Measurements from ENCODE around the gene ITGB8. TPM values are rescaled to one million over a fixed set of nuclear protein-coding genes. Genes with fewer than 3 reads are reported as not detected.

The ITGB8 gene
- 1 to 10 TPM in 1 of 2 donors, under 1 TPM in 1; 0.51 to 2.8 TPM for total RNA-seq
- polyA plus RNA-seq = under 1 TPM; 0.16 to 0.51 TPM

DNA sequence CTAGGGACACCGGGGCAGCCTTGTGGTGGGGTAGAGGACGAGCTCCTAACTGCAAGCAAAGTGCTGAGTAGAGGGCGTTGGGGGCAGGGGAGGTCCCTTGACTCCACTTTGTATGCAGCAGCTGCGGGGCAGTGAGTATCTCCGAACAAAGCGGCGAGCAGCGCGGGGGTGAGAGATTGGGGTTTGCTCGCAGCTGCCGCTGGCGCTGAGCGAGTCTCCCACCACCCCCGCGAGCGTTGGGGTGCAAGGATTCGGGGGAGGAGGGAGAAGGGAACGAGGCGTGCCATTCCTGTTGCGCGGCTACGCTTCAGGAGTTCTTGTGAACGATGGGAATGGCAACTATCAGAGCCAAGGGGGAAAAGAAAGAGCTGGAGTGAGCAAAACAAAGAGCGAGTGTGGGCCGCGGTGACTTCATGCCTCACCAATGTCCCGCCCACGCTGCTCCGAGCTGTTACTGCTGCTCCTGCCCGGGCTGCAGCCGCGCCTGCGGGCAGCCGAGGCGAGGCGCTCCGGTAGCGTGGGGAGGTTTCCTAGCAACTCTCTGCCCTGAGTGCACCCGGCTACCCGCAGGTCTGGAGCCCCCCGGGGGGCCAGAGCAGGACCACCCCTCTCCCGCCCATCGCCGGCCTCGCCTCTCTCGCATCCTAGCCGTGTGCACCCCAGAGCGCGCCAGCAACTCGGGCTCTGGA lies at the start of gene ITGB8:
Gene ITGB8, plus strand, starts transcription at position 662 of the 689 bp plus-strand sequence. CDS start 907 bp downstream, outside the sequence.
- H3K36me3 ChIP-seq (ENCODE audit: control insufficient read depth in 4 of 4, insufficient read depth in 3 of 4, low read depth in 1 of 4, low read length in 3 of 4) = no peaks in the 10 kb centered on the region
- peak within 1 kb of the TSS in 1 of 2 donors; percentile 37 for H3K9ac ChIP-seq (ENCODE audit: low read depth in 1 of 2, low read length in 2 of 2)
- peak; percentile 38 for DNase-seq (ENCODE audit: low spot score)
- H3K9me3 ChIP-seq (ENCODE audit: control insufficient read depth in 4 of 4, low read length in 3 of 4) = no peaks in the 10 kb centered on the region
- peaks cover 0 to 11% (median 2%) of the 10 kb centered on the region in 4 donors for H3K27me3 ChIP-seq (ENCODE audit: control insufficient read depth in 4 of 4, insufficient read depth in 4 of 4, low read length in 3 of 4)
- H3K27ac ChIP-seq (ENCODE audit: low read depth in 1 of 2, low read length in 2 of 2) = peak within 1 kb of the TSS; percentile 38 to 45
- H3K4me1 ChIP-seq (ENCODE audit: control insufficient read depth in 4 of 4, insufficient read depth in 4 of 4, low read length in 3 of 4) = peaks cover 14 to 27% (median 21%) of the 10 kb centered on the region in 4 donors
- peak within 1 kb of the TSS; percentile 51 to 70 (median 64) for H3K4me3 ChIP-seq (ENCODE audit: low read depth in 1 of 3, low read length in 3 of 3)
- TF ChIP-seq HNF4A (conservative IDR thresholded peaks at IDR 0.05) = no peak
- TF ChIP-seq, protein P1, sequence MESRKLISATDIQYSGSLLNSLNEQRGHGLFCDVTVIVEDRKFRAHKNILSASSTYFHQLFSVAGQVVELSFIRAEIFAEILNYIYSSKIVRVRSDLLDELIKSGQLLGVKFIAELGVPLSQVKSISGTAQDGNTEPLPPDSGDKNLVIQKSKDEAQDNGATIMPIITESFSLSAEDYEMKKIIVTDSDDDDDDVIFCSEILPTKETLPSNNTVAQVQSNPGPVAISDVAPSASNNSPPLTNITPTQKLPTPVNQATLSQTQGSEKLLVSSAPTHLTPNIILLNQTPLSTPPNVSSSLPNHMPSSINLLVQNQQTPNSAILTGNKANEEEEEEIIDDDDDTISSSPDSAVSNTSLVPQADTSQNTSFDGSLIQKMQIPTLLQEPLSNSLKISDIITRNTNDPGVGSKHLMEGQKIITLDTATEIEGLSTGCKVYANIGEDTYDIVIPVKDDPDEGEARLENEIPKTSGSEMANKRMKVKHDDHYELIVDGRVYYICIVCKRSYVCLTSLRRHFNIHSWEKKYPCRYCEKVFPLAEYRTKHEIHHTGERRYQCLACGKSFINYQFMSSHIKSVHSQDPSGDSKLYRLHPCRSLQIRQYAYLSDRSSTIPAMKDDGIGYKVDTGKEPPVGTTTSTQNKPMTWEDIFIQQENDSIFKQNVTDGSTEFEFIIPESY (IDR thresholded peaks at IDR 0.05) = no peak
- no peak for TF ChIP-seq HNF4G (IDR thresholded peaks at IDR 0.05)
- peak; percentile 51 to 69 for TF ChIP-seq EGR1 (IDR thresholded peaks at IDR 0.05; ENCODE audit: low read depth in 2 of 2)
- TF ChIP-seq TAF1 (conservative IDR thresholded peaks at IDR 0.05) = no peak
- WGBS = 2% methylated on average over 50 of the region's 50 CpGs

DNA sequence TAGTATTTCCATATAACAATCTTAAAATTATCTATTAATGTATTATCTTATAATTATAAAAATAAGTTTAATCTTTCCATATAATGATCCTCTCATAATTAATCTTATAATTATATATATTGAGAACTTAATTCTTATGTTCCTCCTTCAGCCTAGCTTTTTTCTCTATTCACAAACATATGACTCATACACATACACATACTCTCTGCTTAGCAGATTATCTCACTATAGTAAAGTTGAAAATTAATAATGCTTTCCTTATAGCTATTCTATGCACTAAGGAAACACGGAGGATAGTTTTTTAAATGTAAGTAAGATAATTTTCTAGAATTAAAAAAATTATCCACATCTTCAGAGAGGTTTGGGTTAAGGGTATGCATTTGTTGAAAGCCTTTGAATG lies 47.7 kb upstream of the ITGB8 start:
- 65% methylated on average over 1 of the region's 1 CpG for WGBS
- no peak overlapping the region for H3K4me3 ChIP-seq (ENCODE audit: low read depth in 1 of 3, low read length in 3 of 3)
- H3K9me3 ChIP-seq (ENCODE audit: control insufficient read depth in 4 of 4, low read length in 3 of 4) = no peaks in the 10 kb centered on the region
- no peaks in the 10 kb centered on the region for H3K36me3 ChIP-seq (ENCODE audit: control insufficient read depth in 4 of 4, insufficient read depth in 3 of 4, low read depth in 1 of 4, low read length in 3 of 4)
- H3K4me1 ChIP-seq (ENCODE audit: control insufficient read depth in 4 of 4, insufficient read depth in 4 of 4, low read length in 3 of 4) = no peaks in the 10 kb centered on the region
- H3K9ac ChIP-seq (ENCODE audit: low read depth in 1 of 2, low read length in 2 of 2) = no peak overlapping the region
- DNase-seq (ENCODE audit: low spot score) = no peak
- TF ChIP-seq, protein P2, sequence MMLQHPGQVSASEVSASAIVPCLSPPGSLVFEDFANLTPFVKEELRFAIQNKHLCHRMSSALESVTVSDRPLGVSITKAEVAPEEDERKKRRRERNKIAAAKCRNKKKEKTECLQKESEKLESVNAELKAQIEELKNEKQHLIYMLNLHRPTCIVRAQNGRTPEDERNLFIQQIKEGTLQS (IDR thresholded peaks at IDR 0.05) = no peak
- TF ChIP-seq FOXA2 (IDR thresholded peaks at IDR 0.05) (no peak), JUND (IDR thresholded peaks at IDR 0.05) (no peak), NR2F2 (IDR thresholded peaks at IDR 0.05) (no peak), GABPA (IDR thresholded peaks at IDR 0.05 in 1 of 2, conservative IDR thresholded peaks at IDR 0.05 in 1 of 2) (no peak), RAD21 (IDR thresholded peaks at IDR 0.05) (no peak), FOXA1 (IDR thresholded peaks at IDR 0.05) (no peak), EGR1 (IDR thresholded peaks at IDR 0.05; ENCODE audit: low read depth in 2 of 2) (no peak), HNF4G (IDR thresholded peaks at IDR 0.05) (no peak), SP1 (IDR thresholded peaks at IDR 0.05) (no peak)
- TF ChIP-seq, protein P3, sequence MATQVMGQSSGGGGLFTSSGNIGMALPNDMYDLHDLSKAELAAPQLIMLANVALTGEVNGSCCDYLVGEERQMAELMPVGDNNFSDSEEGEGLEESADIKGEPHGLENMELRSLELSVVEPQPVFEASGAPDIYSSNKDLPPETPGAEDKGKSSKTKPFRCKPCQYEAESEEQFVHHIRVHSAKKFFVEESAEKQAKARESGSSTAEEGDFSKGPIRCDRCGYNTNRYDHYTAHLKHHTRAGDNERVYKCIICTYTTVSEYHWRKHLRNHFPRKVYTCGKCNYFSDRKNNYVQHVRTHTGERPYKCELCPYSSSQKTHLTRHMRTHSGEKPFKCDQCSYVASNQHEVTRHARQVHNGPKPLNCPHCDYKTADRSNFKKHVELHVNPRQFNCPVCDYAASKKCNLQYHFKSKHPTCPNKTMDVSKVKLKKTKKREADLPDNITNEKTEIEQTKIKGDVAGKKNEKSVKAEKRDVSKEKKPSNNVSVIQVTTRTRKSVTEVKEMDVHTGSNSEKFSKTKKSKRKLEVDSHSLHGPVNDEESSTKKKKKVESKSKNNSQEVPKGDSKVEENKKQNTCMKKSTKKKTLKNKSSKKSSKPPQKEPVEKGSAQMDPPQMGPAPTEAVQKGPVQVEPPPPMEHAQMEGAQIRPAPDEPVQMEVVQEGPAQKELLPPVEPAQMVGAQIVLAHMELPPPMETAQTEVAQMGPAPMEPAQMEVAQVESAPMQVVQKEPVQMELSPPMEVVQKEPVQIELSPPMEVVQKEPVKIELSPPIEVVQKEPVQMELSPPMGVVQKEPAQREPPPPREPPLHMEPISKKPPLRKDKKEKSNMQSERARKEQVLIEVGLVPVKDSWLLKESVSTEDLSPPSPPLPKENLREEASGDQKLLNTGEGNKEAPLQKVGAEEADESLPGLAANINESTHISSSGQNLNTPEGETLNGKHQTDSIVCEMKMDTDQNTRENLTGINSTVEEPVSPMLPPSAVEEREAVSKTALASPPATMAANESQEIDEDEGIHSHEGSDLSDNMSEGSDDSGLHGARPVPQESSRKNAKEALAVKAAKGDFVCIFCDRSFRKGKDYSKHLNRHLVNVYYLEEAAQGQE (IDR thresholded peaks at IDR 0.05) = no peak
- TF ChIP-seq, protein P1 (IDR thresholded peaks at IDR 0.05) = no peak
- TF ChIP-seq, protein P4, sequence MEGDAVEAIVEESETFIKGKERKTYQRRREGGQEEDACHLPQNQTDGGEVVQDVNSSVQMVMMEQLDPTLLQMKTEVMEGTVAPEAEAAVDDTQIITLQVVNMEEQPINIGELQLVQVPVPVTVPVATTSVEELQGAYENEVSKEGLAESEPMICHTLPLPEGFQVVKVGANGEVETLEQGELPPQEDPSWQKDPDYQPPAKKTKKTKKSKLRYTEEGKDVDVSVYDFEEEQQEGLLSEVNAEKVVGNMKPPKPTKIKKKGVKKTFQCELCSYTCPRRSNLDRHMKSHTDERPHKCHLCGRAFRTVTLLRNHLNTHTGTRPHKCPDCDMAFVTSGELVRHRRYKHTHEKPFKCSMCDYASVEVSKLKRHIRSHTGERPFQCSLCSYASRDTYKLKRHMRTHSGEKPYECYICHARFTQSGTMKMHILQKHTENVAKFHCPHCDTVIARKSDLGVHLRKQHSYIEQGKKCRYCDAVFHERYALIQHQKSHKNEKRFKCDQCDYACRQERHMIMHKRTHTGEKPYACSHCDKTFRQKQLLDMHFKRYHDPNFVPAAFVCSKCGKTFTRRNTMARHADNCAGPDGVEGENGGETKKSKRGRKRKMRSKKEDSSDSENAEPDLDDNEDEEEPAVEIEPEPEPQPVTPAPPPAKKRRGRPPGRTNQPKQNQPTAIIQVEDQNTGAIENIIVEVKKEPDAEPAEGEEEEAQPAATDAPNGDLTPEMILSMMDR (IDR thresholded peaks at IDR 0.05; ENCODE audit: low read depth, low read length, missing input control) = no peak
- TF ChIP-seq, protein P5, sequence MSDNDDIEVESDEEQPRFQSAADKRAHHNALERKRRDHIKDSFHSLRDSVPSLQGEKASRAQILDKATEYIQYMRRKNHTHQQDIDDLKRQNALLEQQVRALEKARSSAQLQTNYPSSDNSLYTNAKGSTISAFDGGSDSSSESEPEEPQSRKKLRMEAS (IDR thresholded peaks at IDR 0.05) = no peak
- H3K27me3 ChIP-seq (ENCODE audit: control insufficient read depth in 4 of 4, insufficient read depth in 4 of 4, low read length in 3 of 4) = no peaks in the 10 kb centered on the region
- no peak overlapping the region for H3K27ac ChIP-seq (ENCODE audit: low read depth in 1 of 2, low read length in 2 of 2)
